Activated naive CD4-positive, alpha-beta T cell treated with Interleukin-2 at 50 U/mL for 16 hours (primary cell): Measurements from ENCODE around the gene NUDT8.
A peak's percentile ranks its signal among the peaks of the same experiment; 100 is the strongest.
"Not testable (repeated sequence)": the region's sequence is repeated elsewhere in the genome, so short reads cannot be mapped to it uniquely, and the experiment has no call there.

ENCODE experiments used
- DNase-seq: peaks from one replicate; pipeline ENCODE4 v3.0.0-alpha.2; 2020

Gene NUDT8

DNA sequence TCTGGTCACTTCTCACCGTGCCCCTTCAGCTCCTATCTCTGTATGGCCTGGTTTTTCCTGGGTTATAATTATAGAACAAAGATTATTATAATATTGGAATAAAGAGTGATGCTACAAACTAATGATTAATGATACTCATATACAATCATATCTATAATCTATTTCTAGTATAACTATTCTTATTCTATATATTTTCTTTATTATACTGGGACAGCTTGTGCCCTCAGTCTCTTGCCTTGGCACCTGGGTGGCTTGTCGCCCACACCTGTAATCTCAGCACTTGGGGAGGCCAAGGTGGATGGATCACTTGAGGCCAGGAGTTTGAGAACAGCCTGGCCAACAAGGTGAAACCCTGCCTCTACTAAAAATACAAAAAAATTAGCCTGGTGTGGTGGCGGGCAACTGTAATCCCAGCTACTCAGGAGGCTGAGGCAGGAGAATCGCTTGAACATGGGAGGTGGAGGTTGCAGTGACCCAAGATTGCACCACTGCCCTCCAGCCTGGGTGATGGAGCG, 30.0 kb upstream of the NUDT8 start:
- DNase-seq = not testable (repeated sequence)

DNA sequence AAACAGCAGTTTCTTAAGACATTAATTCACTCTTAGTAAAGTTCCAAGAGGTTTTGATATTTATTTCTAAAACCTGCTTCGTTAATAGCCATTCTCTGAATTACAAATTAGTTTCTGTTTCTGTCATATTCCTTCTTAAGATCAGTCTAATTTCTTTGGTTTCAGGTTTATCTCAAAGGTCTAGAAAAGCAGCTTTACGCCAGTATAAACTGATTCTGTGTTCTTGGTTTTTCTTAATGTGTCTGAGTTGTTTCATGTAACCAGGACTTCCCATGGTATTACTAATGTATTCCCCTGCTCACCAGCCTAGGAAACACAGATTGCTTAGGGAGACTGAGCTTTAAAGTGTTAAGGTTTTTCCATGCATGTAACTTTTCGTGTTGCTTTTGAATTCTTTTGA, 27.6 kb upstream of the NUDT8 start:
- DNase-seq = no peak

DNA sequence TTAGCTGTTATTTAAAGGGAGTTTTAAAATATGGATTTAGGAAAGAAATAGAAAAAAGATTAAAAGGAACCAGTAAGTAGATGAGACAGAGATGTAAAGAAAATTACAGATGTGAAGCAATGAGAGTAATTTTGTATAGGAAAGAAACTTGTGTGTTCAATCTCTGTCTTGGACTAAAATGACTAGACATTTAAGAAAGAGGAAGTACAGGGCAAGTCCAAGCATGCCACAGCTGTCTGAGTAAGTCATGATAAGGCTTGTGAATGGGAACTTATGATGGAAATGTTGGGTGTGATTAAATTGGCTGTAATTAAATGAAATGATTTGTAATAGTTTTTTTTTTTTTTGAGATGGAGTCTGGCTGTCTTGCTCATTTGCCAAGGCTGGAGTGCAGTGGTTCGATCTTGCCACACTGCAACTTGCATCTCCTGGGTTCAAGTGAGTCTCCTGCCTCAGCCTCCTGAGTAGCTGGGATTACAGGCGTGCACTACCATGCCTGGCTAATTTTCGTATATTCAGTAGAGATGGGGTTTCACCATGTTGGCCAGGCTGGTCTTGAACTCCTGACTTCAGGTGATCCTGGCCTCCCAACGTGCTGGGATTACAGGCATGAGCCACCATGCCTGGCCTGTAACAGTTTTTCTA, 26.7 kb upstream of the NUDT8 start:
- DNase-seq = no peak

DNA sequence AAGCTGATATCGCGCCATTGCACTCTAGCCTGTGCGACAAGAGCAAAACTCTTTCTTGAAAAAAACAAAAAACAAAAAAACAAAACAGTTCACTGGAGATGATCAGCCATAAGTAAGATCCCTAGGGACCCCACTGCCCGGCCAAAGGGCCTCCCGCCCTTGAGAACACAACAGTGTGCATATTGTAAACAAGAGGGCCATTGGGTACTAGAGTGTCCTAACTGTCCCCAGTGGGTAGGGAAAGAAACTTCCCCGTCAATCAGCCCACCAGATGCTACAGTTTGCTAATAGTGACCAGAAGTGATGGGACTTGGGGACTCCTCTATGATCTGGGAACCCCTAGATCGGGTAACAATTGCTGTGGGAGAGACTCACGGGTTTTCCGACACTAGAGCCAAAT, 24.5 kb upstream of the NUDT8 start:
- no peak for DNase-seq

DNA sequence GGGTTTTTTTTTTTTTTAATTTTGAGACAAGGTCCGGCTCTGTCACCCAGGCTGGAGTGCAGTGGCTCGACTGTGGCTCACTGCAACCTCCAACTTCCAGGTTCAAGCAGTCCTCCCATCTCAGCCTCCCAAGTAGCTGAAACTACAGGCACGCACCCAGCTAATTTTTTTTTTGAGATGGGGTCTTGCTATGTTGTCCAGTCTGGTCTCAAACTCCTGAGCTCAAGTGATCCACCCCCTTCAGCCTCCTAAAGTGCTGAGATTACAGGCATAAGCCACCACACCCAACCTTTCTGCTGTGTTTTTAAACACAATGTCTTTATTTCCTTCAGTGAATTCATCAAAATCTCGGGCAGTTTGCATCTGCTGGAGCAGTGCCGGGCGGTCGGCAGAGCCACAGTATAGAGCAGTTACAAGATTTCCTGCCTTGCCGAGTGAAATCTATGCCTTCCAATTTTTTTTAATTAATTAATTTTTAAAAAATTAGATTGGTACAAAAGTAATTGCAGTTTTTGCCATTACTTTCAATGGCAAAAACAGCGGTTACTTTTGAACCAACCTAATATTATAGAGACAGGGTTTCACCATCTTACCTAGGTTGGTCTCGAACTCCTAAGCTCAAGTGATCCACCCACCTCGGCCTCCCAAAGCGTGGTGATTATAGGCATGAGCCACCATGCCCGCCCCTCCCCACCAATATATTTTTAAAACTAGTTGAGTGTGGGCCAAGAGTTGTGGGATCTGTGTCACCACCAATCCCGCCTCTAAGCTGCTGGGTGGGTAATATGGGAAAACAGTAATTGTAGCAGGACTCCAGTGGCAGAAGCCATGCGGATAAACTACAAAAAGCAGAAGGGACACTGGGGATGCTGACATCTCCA, 23.5 kb upstream of the NUDT8 start:
- DNase-seq = no peak

DNA sequence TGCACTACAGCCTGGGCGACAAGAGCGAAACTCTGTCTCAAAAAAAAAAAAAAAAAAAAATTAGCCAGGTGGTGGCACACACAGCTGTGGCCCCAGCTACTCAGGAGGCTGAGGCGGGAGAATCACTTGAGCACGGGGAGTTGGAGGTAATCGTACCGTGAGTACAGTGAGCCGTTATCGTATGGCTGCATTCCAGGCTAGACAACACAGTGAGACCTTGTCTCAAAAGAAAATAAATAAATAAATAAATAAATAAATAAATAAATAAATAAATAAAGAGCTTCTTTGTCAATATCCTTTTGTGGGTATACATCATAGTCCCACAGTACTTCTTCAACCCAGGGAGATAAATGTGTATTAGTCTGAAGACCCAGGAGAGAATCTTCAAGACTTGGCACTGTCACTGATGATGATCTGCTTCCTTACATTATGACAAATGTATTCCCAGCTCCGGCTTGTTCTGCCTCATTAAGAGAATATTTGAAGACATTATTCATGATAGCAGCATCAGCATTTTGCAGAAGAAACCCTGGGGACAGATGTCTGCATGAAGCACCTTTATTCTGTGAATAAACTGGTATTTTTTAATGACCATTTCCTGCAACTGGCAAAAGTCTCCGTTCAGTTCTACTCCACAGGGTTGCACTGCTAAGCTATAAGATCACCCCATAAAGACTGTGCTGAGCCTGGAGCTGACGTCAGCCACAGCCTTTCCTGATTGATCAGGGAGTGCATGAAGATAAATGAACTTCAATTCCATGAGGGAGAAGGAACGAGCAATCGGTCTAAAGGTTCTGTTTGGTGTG, 22.4 kb upstream of the NUDT8 start:
- no peak for DNase-seq

DNA sequence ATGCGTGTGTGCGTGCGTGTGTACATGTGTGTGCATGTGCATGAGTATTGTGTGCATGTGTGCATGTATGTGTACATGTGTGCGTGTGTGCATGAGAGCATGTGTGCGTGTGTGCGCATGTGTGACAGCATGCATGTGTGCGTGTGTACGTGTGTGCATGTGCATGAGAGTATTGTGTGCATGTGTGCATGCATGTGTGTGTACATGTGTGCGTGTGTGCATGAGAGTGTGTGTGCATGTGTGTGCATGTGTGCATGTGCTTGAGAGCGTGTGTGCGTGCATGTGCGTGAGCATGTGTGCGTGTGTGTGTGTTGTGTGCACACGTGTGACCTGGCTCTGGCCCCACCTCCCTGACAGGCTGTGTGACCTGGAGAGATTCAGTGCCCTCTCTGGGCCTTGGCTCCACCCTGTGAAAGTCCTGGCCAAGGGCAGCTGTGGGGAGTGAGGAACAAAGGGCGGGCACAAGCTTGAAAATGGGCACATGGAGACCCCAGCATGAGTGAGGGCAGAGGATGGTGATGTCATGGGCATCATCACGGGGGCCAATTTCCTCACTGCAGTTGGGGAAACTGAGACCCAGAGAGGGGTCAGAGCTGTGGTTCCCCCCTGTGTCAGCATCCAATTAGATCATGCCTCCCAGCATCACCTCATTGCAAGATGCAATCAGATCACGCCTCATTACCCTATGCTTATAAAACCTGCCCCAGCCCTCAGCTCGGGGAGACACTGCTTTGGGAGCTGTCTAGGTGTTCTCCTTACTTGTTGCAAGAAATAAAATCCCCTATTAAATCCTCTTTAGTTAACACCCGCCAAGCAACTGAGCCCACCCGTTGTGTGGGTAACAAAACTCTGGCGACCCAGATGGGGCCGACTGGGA, 20.1 kb upstream of the NUDT8 start:
- no peak for DNase-seq

DNA sequence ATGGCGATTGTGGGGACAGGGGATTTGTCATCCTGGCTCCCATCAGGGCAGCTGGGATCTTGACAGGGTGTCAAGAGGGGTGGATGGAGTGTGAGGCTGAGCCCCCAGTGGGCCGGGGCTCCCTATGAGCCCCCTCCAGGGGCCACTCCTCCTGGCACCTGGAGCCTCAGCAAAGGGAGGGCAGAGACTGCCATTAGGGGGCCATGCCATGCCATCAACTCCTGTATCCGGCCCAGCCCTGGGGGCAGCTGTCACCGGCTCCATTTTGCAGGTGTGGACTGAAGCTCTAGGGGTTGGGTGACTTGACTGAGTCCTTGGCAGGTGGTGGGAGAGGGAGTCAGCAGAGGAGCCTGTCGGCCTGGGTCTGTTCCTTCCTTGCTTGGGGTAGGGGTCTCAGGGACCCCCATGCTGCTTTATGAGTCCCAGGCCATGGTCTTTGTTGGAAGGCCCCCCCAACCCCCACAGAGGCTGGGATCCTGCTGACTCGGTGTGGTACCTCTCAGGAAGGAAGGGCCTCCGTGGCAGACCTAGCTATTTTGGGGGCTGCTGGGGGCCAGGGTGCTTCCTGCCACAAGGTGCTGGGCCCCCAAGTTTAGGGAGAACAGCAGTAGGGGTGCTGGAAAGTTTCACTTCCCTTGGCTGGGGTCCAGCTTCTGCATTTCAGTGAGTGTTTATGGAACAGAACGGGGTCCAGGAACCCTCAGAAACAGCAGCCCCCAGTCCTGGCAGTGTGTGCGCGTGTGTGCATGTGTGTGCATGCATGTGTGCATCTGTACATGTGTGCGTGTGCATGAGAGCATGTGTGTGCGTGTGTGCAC, 19.3 kb upstream of the NUDT8 start:
- no peak for DNase-seq

DNA sequence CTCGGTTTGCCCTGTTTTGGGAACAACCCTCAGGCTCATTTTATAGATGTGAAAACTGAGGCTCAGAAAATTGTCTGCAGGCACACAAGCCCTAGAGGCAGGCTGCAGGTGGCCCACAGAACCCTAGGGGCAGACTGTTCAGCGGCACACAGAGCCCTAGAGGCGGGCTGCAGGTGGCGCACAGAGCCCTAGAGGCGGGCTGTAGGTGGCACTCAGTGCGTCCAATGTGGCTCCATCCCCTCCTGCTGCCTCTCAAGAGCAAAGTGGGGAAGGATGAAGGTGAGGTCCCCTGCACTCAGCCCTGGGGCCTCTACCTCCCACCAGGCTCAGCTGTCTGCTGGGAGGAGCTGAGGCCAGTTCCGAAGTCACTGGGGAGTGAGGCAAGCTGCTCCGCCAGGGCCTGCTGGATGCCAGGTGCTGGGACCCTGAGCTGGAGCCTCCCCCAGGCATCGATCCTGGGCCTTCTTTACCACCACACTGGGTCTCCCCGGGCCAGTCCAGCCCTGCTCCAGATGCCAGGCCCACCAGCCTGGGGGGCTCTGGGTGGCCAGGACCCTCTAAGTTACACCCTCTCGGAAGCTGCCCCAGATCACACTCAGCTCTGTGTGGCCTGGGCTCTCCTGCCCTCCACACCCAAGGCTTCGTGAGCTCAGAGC, 18.5 kb upstream of the NUDT8 start:
- peak; percentile 46 for DNase-seq

DNA sequence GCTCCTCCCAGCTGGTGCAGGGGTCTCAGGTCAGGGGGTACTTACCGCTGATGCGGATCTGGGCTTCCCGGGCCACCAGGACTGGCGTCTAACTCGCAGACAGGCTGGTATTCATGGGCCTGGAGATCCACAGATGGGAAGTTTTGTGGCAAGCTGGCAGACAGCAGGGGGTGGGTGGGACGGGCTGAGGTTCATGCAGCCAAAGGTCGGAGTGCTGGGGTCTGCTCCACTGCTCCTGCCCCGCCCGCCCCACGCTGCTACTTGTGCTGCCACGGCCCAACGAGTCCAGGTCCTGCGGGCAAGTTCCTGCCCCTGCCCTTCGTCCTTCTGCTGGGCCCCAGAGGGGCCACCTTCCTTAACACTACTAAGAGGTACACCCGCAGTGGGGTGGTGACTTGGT, 17.7 kb upstream of the NUDT8 start:
- no peak for DNase-seq

DNA sequence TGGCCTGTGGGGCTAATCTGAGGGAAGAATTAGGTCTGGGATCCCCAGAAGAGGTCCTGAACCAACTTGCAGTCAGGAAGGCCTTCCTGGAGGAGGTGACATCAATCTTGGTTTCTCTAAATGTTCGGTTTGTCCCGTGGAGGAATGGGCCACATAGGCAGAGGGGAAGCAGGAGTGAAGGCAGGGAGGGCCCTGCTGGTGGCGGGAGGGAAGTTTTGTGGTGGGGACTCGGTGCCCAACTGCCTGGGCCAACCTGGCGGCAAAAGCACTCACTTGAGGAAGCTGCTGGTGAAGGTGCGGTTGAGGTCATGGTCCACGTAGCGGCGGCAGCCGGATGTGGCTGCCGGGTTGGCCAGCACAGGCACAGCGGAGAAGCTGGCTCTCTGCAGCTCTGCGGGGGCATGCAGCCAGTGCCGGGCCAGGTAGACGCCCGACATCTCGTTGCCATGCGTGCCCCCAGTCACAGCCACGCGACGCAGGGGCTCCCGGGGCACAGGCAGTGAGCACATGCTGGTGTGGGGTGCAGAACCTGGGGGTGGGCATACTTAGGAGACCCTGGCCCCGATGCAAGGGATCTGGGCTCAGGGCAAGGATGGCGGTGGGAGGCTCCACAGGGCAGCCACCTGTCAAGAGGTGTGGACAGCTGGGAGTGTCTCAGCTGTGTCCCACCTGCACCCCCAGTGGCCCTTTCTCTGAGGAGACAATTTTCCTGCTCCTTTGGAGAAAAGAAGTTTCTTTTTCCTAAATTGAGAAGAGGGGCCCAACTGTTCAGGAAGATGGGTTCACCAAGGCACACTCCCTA, 17.0 kb upstream of the NUDT8 start:
- DNase-seq = peak; percentile 33

DNA sequence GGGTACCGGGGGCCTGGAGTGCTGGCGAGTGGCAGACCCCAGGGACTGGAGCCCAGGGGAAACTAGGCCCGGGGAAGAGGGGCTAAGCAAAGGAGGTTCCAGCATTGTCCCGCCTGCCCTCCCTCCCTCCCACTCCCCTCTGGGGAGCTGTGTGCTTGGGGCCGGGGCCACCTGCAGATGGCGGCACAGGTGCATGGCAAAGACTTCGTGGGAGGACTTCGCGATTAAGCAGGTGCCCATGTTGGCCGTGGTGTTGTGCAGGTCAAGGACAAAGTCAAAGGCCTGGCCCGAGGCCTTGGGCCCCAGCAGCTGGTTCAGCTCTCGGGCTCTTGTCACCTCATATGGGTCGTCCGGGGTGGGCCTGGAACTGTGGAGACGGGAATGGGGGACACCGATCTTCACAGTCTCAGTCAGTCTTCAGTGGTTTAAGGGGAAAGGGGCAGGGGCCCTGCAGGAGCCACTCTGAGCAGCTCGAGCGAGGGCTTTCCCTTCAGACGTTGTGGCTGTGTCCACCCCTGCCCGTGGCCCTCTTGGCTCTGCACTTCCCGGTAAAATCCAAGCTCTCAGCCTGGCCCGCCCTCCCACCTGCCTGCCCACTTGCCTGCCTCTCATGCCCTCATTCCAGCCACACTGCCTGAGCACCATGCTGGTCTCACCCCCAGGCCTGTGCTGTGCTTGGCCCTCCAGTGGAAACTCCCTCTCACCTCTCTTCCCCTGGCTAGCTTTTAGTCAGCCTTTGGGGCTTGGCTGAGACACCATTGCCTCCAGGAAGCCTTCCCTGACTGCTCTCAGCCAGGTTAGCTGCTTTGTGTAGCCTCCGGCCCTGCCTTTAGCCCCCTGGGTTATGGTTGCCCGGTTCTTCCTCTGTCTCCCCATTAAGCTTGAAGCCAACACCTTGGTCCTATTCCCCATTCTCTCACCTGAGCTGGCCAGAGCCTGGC, 16.1 kb upstream of the NUDT8 start:
- no peak for DNase-seq

DNA sequence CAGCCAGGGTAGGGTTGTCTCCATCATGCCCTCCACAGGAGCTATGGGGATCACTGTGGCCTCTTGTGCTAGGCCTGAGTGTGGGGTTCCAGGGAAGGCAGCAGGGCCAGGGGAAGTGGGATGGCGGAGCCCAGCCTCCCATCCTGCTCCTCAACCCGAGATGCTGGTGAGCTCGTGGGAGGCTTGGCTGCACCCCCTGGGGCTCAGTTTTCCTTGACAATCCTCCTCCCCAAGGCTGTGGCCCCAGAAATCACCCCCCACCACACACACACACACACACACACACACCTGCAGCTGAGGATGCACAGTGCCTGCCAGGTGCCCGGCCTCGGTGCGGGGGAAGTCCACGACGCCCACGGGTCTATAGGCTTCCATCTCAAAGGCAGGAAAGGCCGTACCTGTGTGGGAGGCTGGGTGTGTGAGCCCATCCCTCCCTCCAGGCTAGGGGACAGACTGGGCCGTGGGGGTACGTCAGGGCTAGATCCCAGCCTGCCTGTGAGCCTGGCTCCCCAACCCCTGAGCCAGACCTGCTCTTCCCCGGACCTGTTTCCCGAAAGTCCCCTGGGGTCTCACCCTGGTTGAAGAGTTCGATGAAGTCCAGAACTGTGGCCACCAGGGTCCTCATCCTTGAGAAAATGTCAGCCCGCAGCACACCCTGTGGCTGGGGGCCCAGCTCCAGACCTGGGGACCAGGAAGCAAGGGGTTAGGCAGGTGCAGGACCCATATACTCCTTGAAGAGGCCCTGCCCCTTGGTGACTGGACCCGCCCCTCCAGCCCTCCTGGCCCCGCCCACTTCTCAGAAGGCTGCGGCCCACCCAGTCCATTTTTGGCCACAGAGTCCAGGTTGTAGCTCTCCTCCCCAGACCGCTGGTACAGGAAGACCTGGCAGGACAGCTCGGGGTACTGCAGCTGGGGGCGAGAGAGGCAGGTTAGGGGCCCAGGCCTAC, 15.0 kb upstream of the NUDT8 start:
- no peak for DNase-seq

DNA sequence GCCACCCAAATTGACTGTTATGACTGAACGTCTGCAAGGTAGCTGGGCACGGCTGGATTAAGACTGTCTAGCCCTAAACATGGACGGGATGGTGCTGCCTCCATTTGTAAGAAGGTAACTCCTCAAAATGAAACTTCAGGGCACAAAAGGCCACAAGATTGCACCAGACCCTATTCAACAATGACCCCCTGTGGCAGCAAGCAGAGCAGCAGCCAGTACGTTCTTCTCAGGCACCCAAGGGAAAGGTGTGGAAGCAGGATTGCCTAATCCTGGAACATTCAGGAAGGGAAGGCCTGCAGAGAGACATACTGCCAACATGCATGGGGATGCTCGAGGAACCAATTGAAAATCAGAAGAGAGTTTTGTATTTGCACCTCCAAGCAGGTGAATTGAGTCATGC, 14.3 kb upstream of the NUDT8 start:
- DNase-seq = no peak

DNA sequence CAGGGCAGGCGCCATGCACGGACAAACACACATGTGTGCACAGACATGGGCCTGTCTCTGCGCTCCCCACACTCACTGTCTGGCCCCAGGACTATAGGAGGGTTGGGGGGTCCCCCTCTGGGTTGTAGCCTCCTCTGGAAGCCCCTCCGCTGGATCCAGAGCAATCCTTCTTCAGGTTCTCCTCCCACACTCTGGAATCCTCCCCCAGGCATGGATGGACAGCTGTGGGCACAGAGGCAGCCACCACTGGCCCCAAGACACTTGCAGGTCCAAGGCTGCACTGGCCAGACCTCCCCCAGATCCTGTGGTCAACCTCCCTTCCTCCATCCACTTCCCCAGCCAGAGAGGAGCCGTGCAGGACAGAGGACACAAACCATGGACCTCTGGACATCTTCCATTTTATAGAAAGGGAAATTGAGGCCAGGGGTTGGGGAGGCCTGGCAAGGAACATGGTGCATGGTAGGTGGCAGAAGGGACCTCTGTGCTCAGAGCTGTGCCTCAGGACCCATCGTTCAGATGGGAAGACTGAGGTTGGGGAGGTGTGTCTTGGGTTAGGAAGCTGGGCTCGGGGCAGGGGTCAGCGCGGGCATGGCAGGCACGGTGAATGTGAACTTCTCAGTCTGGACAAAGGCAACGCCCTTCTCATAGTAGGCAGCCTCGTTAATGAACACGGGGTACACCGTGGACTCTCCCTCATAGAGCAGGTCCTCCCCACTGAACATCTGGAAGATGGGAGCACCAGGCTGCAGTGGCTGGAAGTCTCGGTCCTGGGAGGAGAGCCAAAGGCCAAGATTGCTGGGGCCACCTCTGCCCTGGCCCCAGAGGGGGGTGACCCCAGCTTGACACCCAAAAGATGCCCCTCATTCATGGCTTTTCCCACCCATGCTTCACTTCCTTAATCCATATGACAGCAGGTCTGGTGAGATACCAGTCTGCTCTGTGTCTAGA, 12.7 kb upstream of the NUDT8 start:
- DNase-seq = no peak
